Stimulated activated CD4-positive, alpha-beta T cell treated with anti-CD3 and anti-CD28 coated beads, Interleukin-2, amount 100 ng/mL, for 48 hours (primary cell): ENCODE results near the gene RAET1L.
A peak's percentile ranks its signal among the peaks of the same experiment; 100 is the strongest.
"Not testable (repeated sequence)": the region's sequence is repeated elsewhere in the genome, so short reads cannot be mapped to it uniquely, and the experiment has no call there.

Experiments
- DNase-seq, 2 donors: peaks; one replicate each; pipeline ENCODE4 v3.0.0-alpha.2; 2020

Gene RAET1L, protein sequence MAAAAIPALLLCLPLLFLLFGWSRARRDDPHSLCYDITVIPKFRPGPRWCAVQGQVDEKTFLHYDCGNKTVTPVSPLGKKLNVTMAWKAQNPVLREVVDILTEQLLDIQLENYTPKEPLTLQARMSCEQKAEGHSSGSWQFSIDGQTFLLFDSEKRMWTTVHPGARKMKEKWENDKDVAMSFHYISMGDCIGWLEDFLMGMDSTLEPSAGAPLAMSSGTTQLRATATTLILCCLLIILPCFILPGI

DNA sequence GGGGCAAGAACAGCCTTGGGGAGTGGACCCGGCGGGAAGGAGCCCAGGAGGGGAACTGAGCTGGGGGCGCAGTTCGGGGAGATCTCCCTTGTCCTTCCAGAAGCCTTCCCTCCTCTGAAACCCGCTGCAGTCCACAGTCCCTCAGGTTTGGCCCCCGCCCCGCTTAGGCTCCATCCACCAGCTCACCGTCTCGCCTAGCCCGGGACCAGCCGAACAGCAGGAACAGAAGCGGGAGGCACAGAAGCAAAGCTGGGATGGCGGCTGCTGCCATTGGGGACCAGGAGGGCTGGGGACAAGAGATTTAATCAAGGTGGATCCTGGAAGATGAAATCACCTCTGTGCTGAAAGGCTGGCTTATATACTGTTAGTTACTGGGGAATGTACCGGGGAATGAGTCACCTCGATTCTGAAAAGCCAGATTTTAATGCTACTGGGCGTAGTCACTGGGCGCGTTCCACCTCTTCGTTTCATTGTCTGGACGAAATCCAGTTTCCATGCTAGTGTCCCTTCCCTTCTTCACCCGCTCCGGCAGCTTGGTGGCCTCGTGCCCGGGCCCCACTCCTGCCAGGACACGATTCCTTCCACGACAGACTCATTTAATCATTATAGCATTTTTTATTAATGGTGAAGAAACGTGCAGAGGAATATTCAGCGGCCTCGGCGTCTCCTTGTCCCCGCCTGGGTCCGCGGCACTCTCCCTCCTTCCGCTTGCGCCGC is at the start of gene RAET1L:
Gene RAET1L, minus strand, starts transcription at position 332 of the 717 bp plus-strand sequence. Its CDS starts 61 bp downstream, at position 271.
- DNase-seq = no peak

DNA sequence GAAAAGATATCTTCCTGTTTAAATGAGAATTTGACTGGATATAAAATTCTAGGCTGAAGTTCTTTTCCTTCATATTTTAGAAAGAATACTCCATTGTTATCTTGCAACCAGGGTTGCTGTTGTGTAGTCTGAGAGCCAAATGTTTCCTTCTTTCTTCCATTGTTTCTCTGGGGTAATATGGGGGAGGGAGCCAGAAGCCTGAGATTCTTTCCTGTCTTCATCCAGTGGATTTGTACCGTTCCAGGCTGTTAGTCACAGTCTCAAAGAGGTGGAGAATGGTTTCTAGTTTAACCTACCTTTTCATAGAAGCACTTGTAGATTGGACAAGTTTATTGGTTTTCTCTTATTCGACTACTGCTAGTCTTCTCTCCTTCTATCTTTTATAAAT is 49.7 kb upstream of the RAET1L start:
- no peak for DNase-seq

DNA sequence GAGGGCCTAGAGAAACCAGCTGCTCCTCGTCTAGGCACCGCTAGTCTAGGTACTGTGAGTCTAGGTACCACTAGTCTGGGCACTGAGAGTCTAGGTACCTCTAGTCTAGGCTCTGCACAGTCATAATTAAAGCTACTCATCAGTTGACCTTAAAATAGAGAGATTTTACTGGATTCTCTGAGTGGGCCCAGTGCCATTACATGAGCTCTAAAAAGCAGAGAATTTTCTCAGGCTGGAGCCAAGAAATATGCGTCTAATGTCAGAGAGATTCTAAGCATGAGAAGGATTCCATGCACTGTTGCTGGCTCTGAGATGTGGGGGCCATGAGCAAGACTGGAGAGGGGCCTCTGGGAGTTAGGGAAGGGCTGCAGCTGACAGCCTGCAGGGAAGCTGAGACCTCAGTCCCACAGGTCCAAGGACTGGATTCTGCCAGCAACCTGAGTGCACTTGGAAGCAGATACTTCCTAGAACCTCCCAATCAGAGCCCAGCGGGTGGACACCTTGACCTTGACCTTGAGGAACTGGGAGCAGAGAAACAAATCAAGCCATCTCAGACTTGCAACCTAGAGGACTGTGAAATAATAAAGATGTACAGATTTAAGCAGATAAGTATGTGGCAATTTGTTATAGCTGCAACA is 49.2 kb upstream of the RAET1L start:
- DNase-seq = not testable (repeated sequence)

DNA sequence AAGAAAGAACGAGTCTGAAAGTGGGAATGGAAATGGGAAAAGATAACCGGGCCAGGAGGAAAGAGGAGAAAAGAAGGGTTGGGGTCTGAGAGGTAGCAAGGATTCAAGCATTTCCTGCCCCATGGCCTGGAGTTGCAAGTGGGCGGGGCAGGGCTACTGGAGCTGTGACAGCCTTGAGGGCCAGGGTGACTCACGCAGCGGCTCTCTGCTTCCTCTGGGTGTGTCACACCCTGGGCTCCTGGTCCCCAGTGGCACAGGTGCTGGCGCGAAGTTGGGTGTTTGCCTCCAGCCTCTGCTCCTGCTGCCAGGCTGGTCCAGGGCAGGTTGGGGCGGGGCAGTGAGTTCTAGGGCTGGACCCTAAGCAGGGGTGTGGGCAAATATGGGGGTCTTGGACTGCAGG is 46.9 kb upstream of the RAET1L start:
- DNase-seq = peak in 1 of 2 donors; percentile 25

- DNase-seq = no peak
These were observed 45.0 kb upstream of the RAET1L start for GRCh38 chr6:150070236-150070818.

DNA sequence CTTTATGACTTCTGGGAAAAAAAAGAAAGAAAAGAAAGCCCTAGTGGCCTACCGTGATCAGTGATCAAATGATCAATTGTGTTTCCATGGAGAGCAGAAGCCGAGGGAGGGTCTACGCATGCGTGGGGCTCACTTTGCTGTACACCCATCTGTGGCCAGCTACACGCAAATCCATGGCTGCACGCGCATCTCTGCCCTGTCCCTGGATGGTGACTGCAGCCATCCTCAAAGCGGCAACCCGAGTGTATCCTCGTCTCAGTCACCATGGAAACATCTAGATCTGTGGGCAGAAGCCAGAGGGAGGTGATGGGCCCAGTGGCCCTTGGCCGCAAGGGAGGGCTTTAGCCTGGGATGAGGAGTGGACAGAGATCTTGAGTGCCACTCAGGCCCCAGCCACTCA is 44.4 kb upstream of the RAET1L start:
- DNase-seq = no peak

DNA sequence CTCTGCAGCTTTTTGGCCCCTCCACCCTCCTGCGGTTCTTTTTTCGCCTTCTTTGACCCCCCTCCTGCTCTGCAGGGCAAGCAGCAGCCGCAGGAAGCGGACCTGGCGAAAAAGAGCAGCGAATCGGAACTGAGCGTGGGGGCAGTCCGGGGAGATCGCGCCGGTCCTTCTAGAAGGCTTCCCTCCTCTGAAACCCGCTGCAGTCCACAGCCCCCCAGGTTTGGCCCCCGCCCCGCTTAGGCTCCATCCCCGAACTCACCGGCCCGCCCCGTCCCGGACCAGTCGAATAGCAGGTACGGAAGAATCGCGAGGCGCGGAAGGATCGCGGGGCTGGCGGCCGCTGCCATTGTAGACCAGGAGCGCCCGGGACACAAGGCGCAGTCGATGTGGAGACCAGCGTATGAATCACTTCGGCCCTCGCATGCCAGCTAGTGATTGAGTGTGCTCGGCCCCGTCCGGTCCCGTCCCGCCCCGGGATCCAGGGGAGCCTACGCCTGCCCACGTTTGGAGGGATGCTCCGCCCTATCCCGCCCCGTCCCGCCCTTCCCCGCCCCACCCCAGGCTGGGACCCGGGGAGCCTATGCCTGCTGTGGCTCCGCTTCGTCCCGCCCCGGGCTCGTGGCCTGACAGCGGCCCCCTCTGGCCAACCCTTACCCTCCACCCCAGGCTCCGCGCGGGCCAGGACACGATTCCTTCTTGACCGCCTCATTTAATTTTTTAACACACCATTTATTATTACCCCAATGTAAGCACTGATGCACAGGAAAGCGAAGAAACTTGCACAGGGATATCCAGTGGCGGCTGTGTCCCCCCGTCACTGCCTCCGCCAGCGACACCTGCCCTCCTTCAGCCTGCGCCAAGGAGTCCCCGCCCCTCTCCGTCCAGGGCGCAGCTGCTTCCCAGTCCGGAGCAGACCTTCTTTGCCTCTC is 43.7 kb upstream of the RAET1L start, which contains the start of gene ULBP3:
Gene ULBP3, minus strand, starts transcription at position 402 of the 929 bp plus-strand sequence. Its CDS starts 55 bp downstream, at position 347.
- DNase-seq = peak; percentile 62 to 64

DNA sequence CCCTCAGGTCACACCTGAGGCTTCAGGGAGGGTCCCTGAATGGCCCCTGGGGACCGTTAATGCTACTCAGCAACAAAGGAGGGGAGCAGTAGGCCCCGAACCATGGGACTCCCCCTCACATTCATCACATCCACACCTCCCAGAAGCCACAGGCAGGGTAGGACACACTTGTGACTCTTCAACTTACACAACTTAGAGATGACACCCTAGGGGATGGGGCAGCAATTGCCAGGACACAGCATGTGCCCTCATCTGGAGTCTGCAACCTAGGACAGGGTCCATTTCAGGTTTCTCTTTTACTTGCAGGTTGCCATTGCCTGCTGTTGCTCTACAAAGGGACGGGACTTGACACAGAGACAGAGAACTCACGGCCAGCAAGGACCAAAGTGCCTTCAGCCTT is 42.8 kb upstream of the RAET1L start:
- no peak for DNase-seq

GRCh38 chr6:150065083-150065482 is 39.8 kb upstream of the RAET1L start:
- no peak for DNase-seq

- no peak for DNase-seq
These were observed 38.3 kb upstream of the RAET1L start for GRCh38 chr6:150063640-150064039.

GRCh38 chr6:150059973-150060372 is 34.6 kb upstream of the RAET1L start:
- not testable (repeated sequence) for DNase-seq

DNA sequence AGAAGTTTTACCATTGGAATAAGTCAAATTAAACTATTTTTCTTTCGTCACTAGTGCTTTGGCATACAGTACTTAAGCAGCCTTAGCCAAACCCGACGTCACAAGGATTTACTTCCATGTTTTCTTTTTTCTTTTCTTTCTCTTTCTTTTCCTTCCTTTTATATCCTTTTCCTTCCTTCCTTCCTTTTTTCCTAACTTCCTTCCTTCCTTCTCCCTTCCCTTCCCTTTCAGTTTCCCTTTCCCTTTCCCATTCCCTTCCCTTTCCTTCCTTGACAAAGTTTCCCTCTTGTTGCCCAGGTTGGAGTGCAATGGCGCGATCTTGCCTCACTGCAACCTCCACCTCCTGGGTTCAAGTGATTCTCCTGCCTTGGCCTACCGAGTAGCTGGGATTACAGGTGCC is 33.7 kb upstream of the RAET1L start:
- DNase-seq = no peak

DNA sequence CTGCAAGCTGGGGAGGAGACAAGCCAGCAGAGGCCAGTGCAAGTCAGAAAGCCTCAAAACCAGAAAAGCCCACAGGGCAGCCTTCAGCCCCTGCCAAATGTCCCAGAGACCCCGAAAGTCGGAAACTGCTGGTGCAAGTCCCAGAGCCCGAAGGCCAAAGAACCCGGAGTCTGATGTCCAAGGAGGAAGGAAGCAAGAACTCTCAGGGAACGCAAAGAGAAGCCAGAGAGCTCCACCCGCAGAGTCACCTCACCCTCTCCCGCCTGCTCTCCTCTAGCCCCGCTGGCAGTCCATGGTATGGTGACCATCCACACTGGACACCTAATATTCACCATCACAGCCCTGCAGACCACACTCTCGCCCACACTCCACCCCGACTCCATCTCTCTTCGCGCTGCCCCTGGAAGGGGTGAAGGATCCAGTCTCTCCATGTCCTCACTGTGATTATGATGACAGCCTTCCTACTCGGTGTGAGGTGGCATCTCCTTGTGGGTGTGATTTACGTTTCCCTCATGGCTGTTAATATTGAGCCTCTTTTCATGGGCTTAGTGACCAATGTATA is 33.0 kb upstream of the RAET1L start:
- DNase-seq = no peak

DNA sequence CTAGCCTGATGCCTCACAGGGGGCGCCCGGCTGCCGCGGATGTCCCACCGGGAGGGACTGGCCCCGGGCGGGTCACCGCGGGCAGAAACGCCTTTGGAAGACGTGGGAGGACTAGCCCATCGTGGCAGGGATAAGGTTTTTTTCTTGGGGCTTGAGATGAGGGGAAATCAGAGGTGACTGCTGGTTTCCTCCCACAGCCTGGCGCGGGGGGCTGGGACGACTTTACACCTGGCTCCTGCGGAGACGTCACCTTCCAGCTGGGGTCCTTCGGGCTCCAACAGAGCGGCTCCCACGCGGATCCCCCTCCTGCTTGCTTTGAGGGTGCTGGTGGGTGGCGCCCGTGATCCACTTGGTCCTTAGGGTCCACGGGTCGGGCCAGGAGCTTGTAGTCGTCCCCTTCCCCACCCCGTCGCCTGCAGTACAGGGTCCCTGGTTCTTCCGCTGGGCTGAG is 32.2 kb upstream of the RAET1L start:
- DNase-seq = no peak

DNA sequence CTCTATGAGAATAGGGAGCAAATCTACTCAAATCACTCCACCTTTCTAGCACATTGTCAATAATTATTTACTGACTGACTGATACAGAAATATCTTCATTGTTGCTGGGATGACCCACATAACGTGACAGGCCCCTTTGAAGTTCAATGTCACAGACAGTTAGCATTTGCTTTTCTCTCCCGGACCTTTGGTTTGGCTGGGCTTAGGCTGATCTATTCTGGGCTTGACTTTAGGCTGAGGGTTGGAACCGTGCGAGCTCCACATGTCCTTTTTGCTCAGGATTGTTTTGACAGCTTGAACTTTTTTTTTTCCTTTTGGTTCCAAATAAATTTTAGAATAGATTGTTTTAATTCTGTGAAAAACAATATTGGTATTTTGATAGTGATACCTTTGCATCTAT is 31.6 kb upstream of the RAET1L start:
- no peak for DNase-seq

GRCh38 chr6:150056156-150056555 is 30.8 kb upstream of the RAET1L start:
- no peak for DNase-seq

DNA sequence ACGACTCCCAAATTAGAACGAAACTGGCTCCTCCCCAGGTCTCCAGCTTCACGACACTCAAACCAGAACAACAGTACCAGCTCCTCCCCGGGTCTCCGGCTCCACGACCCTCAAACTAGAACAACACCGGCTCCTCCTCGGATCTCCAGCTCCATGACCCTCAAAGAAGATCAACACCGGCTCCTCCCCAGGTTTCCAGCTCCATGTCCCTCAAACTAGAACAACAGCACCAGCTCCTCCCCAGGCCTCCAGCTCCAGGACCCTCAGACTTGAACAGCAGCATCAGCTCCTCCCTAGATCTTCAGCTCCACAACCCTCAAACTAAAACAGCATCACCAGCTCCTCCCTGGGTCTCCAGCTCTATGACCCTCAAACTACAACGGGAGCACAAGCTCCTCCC is 29.8 kb upstream of the RAET1L start:
- no peak for DNase-seq

- DNase-seq = no peak
These were observed 28.1 kb upstream of the RAET1L start for GRCh38 chr6:150053450-150053849.

- DNase-seq = no peak
These were observed 25.5 kb upstream of the RAET1L start for GRCh38 chr6:150050846-150051245.

DNA sequence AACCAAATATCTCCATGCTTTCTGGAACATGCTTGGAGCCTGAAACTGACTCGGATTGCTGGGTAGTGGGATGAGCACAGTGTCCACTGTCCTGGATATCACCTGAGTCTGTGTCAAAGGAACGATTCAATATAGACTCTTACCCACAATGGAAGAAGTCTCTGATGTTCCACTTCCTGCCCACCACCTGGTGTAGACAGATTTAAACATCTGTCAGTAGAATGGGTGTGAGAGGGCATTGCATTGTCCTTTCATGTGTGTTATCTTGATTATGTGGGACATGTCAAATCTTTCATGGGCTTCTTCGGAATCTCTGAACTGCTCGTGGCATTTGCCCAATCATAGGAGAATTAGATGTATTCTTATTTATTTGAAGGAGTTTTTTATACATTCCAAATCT is 22.8 kb upstream of the RAET1L start:
- DNase-seq = no peak

- no peak for DNase-seq
These were observed 21.6 kb upstream of the RAET1L start for GRCh38 chr6:150046943-150047342.

DNA sequence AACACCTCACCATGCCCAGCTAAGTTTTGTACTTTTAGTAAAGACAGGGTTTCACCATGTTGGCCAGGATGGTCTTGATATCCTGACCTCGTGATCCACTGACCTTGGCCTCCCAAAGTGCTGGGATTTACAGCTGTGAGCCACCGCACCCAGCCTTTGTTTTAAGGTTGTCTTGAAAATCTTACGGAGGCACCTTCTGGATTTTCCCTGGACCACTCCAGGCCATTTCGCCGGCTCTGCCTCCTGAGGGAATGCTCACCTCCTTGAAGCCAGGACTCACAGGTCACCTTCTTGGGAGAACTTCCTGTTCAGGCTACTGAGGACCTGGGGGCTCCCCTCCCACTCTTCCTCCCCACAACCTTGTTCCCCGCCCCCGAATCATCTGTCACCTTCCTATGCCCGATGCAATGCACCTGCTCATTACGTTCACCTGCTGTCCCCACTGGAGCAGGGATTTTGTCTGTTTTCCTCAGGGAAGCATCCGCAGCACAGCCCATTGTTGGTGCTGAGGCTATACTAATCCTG is 19.4 kb upstream of the RAET1L start:
- no peak for DNase-seq
